GM18867 (cell line): ENCODE data around the gene ZRANB1.

Source experiments
- ATAC-seq: cut with Tn5 transposase; IDR thresholded peaks from one replicate; pipeline ENCODE4 v1.9.1; 2021; ENCODE audit warnings: mild to moderate bottlenecking, moderate library complexity; ENCODE audit not compliant: unreplicated experiment

The ZRANB1 gene

GRCh38 chr10:125032474-125033020, 90.6 kb downstream of the ZRANB1 start:
- ATAC-seq = no peak

DNA sequence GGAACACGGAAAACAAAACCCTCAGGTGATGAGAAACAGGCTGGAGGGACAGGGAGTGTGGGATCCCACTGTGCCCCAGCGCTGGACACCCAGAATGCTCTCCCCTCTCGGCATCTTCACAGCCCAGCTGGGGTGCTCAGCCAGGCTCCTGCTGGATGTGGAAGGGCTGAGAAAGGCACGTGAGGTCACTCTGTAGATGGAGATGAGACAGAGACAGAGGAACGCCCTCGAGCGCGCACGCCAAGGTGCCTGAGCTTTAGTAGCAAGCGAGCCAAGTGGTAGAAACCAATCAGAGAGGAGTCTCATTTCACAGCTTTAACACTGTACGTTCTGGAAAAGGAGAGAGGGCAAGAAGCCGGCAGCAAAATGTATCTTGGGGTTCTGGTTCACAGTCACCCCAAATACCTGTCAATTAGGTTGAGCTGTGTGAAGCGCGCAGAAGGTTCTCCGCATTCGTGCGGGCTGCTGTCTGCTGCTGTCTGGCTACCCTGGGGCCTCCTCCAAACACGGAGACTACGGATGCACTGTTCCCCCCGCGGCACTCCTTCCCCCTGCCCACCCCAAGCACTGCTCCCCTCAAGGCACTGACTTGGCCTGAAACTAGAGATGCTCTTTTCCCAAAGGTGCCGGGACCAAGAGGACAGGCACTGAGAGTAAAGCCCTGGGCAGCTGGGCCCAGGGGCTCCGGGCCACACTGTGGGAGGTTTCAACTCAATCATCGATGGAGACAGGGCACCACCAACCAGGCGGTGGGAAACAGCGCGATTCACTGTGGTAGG, 91.4 kb downstream of the ZRANB1 start:
- no peak for ATAC-seq

DNA sequence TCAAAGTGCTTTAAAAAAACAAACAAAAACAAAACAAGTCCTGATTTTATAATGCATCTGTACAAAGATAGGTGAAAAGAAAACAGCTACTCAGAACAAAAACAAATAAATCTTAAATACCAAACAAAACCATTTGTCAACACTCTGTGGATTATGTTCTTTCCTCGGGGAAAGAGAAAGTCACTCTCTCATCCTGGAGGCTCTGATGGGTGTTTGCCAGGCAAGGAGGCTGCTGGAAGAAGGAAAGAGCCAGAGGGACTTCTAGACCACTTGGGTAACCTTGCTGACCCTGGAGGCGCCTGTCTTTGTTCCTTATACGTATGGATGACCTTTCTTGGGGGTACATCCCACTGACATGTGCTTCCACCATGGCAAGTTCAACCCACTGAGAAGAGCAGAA, 92.8 kb downstream of the ZRANB1 start:
- ATAC-seq = no peak

GRCh38 chr10:125035136-125035535, 93.2 kb downstream of the ZRANB1 start:
- ATAC-seq = no peak

GRCh38 chr10:125035588-125036295, 93.8 kb downstream of the ZRANB1 start:
- no peak for ATAC-seq

GRCh38 chr10:125037145-125037877, 95.4 kb downstream of the ZRANB1 start:
- ATAC-seq = no peak
